HS-27A (cell line): ENCODE results near the gene FASTKD1.

Experiments used
- DNase-seq: peaks from one replicate; pipeline ENCODE4 v3.0.0-alpha.2; 2012; ENCODE audit warnings: low read depth, missing footprints

The FASTKD1 gene

GRCh38 chr2:169509298-169509885 is 64.3 kb downstream of the FASTKD1 start, which contains the start of gene KLHL41:
KLHL41 (plus strand) TSS chr2:169509702; CDS start chr2:169509779, 77 bp downstream.
- DNase-seq = no peak

DNA sequence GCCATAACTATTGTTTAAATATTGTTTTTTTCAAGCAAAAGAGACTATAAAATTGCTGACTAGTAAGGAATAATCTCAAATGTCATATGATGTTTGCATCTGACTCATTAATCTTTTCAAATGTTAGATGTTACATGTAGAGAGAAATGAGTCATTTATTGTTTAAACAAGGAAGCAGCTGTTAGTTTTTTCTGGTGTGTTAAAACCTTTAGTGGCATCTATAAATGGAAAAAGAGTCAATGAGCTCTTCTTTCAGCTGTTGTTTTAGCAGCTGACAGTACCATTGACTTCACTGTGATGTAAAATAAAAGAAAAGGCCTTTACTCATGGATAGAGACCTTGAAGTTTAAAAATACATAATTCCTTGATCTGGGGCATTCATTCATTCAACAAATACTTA is 66.0 kb downstream of the FASTKD1 start:
- DNase-seq = no peak

DNA sequence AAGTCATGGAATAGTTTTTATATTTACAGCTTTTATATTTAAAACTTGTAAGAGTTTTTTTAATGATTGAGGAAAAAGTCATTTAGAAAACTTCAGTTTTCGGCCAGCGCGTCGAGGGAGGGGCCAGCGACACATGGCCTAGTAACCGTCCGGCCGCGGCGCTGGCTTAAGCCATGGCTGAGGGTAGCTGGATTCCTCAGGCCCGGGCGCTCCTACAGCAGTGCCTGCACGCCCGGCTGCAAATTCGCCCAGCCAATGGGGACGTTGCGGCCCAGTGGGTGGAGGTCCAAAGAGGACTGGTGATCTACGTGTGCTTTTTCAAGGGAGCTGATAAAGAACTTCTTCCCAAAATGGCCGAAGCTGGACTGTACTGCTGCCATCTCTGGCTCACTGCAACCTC is 69.0 kb downstream of the FASTKD1 start:
- no peak for DNase-seq

DNA sequence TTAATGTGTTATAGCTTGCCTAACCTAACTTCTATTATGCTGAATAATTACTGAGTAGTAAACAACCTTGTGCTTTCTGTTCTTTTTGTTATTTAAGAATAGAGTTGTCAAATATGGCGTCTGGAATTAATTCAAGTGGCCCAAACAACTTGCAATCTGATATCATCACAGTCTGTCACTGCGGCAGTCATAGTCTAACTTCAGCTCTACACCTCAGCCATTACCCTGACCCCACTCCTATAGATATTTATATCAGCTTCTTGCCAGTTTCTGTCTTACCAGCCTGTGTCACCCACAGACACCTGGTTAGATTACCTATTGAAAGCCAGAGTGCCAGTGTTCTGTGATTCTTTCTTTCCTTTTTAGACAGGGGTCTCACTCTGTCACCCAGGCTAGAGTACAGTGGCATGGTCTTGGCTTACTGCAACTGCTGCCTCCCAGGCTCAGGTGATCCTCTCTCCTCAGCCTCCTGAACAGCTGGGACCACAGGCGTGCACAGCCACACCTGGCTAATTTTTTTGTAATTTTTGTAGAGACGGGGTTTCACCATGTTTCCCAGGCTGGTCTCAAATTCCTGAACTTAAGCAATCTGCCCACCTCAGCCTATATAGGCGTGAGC is 78.2 kb downstream of the FASTKD1 start:
- DNase-seq = no peak

DNA sequence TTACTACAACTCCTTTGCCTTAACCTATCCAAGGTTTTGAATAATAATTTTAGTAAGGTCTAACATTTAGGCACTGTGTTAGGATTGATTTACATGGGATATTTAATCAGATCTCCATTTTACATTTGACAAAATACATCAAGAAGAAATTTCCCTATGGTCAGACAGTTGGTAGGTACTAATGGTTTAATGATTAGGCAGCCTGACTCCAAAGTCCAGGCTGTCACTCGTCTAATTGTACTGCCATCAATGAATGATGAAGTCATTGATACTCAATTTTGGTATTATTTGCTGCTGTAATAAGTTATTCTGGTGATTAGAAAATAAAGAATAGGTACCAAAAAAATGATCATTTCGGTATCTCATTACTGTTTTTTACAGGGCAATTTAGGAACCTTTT is 80.3 kb downstream of the FASTKD1 start:
- DNase-seq = no peak

DNA sequence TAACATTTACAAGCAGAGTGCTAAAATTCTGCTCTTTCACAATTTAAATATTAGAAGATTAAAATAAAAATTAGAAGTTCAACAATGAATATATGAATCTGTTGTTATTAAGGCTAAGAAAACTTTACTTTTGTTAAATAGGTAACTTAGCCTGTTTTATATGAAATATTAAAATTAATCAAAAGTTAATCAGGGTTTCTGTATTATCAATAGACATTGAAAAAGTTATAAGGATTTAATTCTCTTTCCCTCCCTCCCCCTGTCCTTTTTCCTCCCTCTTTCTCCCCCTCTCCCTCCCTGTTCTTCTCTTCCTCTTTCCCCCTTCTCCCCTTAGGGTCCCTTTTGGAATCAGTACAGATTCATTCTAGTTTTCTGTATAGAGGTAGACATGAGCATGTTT is 82.3 kb downstream of the FASTKD1 start:
- no peak for DNase-seq

- DNase-seq = no peak
Measured at GRCh38 chr2:169490834-169491233, 82.8 kb downstream of the FASTKD1 start.

DNA sequence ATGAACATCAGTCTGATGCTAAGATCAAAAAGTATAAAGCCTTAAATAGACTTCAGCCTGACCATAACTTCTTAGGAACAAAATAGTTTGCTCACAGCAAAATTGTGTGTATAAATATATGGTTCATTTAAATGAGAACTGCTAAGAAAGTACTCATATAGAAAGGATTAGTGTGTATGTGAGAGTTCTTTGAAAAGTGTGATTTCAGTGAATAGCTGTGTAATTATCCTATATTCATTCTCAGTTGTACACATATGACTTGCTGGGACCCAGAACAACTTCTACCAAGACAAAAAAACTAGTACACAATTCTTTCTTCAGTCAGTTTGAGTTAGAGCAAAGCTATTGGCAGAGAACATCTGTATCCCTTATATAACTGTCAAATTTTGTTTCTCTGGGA is 87.2 kb downstream of the FASTKD1 start:
- DNase-seq = no peak

DNA sequence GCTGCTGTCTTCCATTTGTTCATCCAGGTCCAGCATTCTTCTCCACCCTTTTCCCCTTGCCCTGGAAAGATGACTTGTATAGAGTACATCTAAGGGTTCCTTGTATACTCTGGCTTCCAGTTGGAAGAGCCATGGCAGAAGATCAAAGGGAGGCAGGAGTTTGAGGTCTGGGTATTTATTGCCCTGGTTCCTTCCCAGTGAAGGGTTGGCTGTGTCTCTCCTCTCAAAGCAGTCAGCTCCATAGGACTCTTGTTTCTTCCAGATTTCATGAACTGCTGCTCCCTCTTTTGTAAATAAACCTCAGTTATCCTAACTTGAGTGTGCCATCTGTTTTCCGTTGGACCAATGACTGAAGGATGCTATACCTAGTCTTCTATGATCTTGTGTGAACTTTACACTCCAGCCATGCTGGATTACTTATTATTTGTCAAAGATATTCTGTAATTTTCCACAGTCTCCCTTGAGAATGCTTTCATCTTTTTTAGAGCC is 88.0 kb downstream of the FASTKD1 start:
- DNase-seq = no peak

DNA sequence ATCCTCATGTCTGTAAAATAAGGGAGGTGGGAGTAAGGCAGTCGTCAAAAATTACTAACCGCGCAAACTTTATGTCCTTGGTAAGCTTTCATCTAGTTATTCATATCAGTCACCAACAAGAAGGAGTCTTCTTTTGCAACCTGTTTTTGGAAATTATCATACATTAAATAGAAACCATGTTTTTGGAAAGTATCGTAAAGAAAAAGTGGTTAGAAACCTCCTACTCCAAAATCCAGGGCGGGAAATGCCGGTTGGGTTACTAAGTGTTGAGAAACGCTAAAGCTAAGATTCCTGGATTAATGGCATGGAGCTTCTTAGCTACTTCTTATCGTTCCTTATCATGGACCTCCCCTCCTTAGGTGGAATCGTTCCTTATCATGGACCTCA is 93.6 kb downstream of the FASTKD1 start:
- DNase-seq = no peak
